DMS79 treated with DMSO at 0.1 percent for 48 hours (cell line): ENCODE measurements around the gene HNRNPL.

Experiments used
- DNase-seq: peaks from one replicate; lab custom pipeline; 2025; lab: John Stamatoyannopoulos, UW

HNRNPL gene

DNA sequence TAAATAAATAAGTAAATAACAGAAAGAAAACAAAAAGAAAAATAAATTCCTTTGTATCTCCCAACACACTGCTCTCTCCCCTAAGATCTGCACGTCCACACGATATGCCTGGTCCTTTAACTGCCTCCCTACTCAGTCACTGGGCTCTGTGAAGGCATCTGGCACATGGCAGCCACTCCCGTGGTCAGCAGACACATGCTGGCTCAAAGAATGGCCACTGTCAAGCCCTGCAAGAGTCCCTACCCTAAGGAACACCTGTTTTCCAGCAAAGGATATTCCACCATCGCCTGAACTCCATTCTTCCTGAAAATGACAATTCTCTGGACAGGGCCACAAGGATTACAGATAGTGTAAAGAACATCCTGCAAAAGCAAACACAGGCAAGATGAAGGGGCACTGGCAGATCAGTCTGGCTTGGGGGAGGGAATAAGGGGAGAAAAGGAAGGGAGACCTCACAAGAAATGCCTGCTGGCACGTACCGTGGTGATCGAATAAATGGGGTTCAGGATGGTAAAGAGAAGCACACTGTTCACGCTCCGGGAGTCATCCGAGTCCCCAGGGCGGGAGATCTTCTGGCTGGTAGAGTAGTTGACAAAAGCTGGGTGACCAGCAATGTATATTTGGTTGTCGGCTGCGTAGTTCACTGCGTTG lies 4.3 kb downstream of the HNRNPL start:
- DNase-seq: no peak

GRCh38 chr19:38844093-38844686 lies 5.6 kb downstream of the HNRNPL start:
- DNase-seq: no peak

GRCh38 chr19:38843175-38843758 lies 6.5 kb downstream of the HNRNPL start:
- no peak for DNase-seq

DNA sequence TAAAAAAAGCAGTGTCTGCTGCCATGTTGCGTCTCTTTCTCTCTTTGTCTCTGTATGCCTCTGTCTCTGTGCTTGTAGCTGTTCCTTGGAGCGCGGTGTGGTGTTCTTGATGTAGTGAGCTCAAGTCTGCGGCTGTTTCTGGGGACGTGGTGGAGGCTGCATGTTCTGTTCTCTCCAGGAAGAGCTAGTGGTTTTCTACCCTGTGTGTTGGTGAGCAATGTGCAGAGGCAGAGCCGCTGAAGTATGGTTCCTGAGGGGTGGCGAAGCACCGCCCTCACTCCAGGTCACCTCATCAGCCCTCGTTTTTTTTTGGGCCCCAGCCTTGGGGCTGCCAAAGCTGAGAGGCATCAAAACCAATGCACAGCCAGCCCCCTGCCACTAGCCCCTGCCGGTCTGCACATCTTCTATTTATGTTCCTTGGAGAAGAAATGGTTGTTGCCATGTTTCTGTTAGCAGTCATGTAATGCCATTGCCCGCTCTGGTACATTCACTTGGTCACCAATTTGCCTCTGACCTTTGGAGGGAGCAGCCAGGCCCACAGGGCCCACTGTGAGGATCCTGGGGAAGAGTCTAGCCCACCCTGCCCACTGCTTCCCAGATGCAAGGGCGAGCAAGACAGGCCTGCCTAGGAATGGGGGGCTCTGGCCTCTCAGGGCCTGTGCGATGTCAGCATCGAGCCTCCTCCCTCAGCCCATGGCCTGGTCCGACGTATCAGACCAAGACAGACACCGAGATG lies 7.2 kb downstream of the HNRNPL start:
- DNase-seq: no peak

DNA sequence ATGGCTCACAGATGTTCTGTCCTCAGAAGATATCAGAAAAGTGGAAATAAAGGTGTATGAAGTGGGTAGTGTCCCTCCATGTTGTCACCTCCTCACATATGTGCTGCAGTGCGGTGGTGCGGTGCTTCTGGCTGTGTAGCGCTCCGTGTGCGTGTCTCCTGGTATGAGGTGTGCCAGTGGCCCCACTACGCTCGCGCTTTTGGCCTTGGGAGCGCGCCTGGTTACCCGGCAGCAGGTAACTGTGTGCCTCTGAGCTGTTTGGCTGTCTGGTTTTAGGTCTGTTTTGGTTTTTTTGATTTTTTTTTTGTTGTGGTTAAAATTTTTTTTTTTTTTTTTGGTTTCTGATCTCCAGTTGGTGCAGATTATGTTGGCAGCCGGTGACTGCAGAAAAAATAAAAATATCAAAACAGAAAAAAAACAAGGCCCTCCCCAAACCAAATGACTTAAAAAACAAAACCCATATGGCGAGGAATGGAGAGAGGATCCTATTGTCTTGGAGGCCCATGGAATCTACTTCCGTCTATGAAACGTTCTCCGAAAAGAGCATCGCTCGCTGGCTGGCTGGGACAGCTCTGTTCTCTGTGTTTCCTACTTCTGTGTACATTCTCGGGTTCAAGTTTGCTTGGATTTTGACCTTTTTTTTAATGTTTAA lies 7.9 kb downstream of the HNRNPL start:
- DNase-seq: no peak

GRCh38 chr19:38841180-38841766 lies 8.5 kb downstream of the HNRNPL start:
- DNase-seq: no peak

DNA sequence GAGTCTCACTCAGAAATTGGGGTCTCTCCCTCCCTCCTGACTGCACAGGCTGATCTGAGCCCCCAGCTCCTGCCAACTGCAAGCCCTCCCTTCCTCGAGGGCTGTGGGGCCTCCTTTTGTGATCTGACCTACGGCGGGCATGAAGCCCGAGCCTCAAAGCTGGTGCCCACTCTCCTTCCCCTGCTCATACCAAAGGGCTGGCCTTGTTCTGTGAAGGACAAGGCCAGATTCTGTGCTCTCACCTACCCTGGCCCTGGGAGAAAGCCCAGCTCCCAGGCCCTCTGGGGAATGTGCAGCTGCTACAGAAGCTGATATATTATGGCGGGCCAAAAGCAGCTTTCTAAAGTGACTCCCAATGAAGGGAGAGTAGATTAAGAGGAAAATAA lies 9.2 kb downstream of the HNRNPL start:
- DNase-seq: no peak

GRCh38 chr19:38839816-38840582 lies 9.8 kb downstream of the HNRNPL start:
- DNase-seq: no peak

DNA sequence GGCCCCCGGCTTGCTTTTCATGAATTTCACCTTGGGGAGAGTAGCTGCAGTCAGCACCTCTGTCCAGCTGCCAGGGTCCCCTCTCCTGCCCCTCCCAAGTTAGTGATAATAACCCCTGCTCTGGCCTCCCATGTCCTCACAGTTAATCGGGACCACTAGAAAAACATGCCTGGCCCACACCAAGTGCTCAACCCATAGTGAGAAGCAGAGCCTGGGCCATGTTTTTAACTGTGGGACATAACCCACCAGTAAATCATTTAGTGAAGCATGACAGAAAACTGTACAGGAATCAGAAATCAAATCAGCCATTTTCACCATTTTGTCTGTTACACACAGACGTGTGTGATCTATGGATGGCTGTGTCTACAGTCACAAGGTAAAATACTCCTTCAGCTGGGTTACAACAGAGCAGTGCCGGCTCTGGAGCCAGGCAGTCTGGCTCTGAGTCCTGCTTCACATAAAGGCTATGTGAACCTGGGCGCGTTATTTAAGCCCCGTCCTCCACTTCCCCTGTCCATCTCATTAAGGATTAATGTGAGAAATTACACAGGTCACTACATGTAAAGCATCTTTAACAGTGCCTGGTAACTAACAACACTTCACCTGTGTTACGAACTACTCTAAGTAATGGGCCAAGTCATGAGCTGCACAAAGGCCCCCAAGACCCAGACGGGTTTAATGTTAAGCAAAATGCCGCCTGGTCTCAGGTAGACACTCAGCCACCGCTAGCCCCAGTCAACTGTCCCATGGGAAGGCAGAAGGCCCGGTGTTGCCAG lies 10.6 kb downstream of the HNRNPL start:
- DNase-seq: no peak

DNA sequence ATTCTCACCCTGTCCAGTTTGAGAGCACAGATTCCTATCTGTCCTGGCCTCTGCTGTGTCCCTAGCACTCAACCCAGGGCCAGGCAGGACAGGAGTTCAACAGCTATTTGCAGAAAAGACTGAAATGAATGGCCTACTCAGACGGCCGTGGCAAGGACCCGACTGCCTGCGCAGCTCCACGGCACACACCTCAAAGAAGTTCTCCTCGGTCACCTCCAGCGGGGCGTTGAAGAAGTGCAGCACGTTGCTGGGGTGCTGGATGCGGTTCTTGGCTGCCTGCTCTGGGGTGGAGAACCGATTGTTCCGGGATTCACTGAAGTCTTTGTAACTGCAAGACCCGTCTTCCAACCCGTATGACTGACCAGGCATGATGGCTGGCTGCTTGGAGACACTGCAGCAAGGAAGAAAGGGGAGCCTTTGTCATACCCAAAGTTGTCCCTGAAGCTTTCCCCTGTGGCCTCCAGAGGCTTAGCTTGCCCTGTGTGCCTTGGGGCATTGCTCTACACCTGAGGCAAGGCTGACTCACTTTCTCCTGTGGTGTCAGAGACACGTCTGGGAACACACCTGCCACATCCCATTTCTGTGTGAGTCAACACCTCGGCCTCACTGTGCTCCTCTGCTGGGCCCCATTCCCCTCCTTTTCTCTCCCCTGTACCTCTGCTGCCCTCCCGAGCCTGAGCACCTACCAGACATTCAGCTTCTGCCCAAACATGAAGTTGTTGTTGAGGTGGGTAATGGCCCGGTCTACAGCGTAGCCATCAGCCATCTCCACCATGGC lies 11.4 kb downstream of the HNRNPL start:
- no peak for DNase-seq

- DNase-seq: no peak
These were observed 12.1 kb downstream of the HNRNPL start for GRCh38 chr19:38837656-38838121.

- DNase-seq: no peak
These were observed 12.7 kb downstream of the HNRNPL start for GRCh38 chr19:38836983-38837626.

DNA sequence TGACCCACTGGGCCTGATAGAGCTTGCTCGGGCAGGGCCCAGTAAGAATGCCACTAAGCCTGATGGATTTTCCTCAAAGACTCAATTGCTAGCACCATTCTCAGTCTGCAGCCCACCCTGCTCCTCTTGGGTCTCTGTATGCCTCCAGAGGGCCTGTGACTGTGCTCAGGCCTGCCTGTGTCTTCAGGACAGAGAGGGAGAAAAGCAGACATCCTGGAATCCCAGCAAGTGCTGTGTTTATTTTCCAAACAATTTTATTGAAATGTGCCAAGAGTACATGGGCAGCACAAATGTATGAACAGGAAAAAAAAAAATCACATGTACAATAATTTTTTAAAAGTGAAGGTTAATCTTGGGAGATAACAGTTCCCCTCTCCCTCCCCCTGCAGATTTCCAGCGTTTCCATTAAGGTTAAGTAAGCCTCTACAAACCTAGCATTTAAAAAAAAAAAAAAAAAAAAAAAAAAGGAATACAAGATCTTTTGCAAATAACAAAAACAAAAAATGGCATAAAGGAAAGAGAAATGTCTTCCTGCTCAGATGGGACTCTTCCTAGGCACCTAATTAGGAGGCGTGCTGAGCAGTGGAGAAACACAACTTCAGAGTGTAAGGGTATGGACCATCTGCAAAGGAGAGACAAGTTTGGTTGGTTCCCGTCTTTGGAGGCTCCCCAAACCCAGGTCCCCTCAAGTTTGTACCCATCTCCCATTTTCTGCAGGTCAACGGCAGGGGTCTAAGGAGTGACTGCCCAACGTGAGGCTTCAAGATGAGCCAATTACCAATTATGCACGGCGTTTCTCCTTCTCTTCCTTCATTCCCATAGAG lies 13.4 kb downstream of the HNRNPL start:
- DNase-seq: no peak

DNA sequence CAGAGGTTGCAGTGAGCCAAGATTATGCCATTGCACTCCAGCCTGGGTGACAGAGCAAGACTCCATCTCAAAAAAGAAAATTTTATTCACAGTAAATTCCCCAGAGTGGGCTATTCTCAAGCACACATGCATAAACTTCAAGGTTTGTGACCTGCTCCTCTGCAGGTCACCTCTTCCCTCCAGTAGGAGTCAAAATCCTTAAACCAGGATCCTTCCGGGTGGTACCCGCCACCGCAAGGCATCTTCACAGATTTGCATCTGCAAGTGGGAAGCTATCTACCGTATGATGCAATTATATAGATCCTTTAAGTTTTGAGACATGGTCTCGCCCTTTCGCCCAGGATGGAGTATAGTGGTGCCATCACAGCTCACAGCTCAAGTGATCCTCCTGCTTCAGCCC lies 15.2 kb downstream of the HNRNPL start:
- no peak for DNase-seq

DNA sequence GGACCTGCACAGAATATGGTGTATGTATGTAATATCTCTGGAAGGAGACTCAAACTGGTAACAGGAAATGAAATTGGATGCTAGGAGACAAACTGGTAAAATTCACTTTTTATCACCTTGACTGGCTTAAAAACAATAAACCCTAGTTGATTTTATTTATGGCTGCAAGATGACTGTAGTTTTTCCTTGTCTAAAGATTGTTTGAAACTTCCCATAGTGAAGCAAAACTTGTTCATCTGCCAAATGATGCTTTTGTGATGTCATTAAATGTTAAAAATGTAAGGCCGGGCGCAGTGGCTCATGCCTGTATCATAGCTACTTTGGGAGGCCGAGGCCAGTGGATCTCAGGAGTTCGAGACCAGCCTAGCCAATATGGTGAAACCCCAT lies 15.7 kb downstream of the HNRNPL start:
- DNase-seq: no peak

DNA sequence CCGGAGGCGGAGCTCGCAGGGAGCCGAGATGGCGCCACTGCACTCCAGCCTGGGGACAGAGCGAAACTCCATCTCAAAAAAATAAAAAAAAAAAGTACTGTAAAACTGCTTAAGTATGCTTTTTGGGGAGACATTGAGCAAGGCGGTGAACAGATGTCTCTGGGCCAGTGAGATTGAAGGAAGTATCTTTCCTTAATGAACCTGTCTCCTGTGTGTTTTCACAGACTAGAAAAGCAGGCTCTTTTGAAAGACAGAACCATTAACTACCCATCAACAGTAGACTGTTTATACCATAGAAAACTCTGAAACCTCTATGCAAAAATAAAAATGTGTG lies 16.7 kb downstream of the HNRNPL start:
- DNase-seq: no peak

DNA sequence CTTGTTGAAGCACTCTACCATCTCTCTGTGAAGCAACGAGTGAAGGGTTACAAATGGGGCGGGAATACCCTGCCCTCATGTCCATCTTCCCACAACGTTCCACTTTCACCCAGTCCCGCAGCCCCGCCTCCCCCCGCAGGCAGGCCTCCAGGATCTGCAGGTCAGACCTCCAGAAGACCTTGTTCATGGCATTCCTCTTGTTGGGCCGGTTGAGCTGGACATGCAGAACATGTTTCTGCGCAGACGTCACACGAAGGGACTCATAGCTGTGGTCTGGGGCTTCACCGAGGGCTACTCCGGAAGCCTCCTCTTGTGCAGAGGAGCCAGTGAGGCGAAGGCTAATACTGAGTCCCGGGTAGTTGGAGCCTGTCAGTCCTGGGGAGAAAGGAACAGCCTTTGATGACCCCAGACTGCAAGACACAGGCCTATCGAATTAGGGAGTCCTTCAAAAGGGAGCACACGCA lies 18.6 kb downstream of the HNRNPL start:
- DNase-seq: no peak

GRCh38 chr19:38830039-38830733 lies 19.6 kb downstream of the HNRNPL start:
- no peak for DNase-seq
